Suprapubic skin (tissue), 3 donors: ENCODE results near the gene MUTYH.

Experiments used
- CTCF ChIP-seq, 2 donors: fragments of 200-600 bp in 1 of 2; fragments of 450-650 bp in 1 of 2; sonication (generic) in 1 of 2; IDR thresholded peaks; one replicate each; pipeline ENCODE4 v1.5.1; 2016 to 2019; ENCODE audit warnings: antibody characterized with exemption in 2 of 2, mild to moderate bottlenecking in 1 of 2, moderate library complexity in 1 of 2
- POLR2AphosphoS5 ChIP-seq, 3 donors: sonication (generic); formaldehyde crosslinking; IDR thresholded peaks; one replicate each; pipeline ENCODE4 v1.6.1; 2017; ENCODE audit warnings: antibody characterized with exemption in 3 of 3

- TF ChIP-seq CTCF (IDR thresholded peaks at IDR 0.05) (no peak), POLR2AphosphoS5 (IDR thresholded peaks at IDR 0.05) (no peak)
Observed at GRCh38 chr1:45332346-45332720, 7.9 kb downstream of the MUTYH start.
